Fibroblast of lung (primary cell): ENCODE results near the gene XK.

Source experiments
- CTCF ChIP-seq, 2 donors: IDR thresholded peaks in 1 of 2; conservative IDR thresholded peaks in 1 of 2; 1 replicate in 1 of 2; 2 replicates in 1 of 2; pipeline ENCODE4 v1.5.1; 2011 to 2012; ENCODE audit warnings: low read length in 2 of 2, control low read depth in 1 of 2, inconsistent platforms in 1 of 2, low read depth in 1 of 2, mild to moderate bottlenecking in 1 of 2
- EZH2 ChIP-seq: IDR thresholded peaks from 2 replicates; pipeline ENCODE4 v1.5.1; 2012; ENCODE audit warnings: low read length, control low read depth, mild to moderate bottlenecking; ENCODE audit errors: missing control alignments

GRCh38 chrX:37686369-37686995 is 891 bp downstream of the XK start:
- TF ChIP-seq CTCF (conservative IDR thresholded peaks at IDR 0.05 in 1 of 2, IDR thresholded peaks at IDR 0.05 in 1 of 2; ENCODE audit: low read depth in 1 of 2, low read length in 2 of 2) = no peak
- no peak for TF ChIP-seq EZH2
